GM18526 (cell line): ENCODE results near the gene CCDC134.

ENCODE experiments used
- POLR2A ChIP-seq: IDR thresholded peaks from 3 replicates; pipeline ENCODE4 v1.6.1; 2011; ENCODE audit not compliant: insufficient read length; ENCODE audit errors: extremely low read depth

The CCDC134 gene

DNA sequence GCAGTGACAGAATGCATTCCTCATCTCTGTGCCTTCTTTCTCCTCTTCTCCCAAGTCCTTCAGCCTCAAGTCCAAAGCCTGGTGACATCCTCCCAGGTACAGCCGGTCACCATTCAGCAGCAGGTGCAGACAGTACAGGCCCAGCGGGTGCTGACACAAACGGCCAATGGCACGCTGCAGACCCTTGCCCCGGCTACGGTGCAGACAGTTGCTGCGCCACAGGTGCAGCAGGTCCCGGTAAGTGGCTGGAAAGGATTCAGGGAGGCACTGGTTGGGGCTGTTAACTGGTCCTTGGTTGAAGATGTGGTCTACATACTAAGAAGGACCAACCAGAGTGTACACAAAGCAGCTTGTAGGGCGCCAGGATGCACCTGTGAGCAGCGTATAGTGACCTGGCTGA lies 68.1 kb downstream of the CCDC134 start:
- TF ChIP-seq POLR2A: no peak

DNA sequence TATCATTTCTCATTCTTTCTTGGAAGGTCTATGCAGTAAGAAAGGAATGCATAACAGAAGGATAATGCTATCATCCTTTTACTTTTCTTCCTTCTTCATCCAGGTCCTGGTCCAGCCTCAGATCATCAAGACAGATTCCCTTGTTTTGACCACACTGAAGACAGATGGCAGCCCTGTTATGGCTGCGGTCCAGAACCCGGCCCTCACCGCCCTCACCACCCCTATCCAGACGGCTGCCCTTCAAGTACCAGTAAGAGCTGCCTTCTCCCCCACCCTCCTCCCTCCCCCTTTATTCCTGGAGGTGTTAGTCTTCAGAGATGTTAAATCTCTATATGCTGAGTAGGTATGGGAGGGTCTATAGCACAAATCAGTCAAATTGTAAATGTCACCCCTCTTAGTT lies 70.3 kb downstream of the CCDC134 start:
- no peak for TF ChIP-seq POLR2A

DNA sequence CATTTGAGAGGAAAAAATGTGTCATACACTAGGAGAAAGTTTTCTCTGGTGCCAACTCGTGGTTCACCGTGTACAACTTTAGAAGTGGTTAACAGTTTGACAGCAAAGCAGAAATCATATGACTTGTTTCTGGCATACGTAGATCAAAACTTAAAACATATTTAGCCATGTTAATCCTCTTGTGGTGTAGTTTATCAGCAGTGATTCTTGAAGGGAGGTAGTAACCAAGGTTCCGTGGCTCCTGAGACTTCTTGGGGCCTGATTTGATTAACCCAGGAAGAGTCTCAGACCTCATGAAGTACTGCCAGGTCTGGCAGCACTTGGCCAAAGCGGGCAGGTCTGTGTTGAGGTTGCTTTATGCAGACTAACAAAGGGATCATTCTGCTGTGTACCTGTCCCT lies 72.9 kb downstream of the CCDC134 start:
- TF ChIP-seq POLR2A: no peak

DNA sequence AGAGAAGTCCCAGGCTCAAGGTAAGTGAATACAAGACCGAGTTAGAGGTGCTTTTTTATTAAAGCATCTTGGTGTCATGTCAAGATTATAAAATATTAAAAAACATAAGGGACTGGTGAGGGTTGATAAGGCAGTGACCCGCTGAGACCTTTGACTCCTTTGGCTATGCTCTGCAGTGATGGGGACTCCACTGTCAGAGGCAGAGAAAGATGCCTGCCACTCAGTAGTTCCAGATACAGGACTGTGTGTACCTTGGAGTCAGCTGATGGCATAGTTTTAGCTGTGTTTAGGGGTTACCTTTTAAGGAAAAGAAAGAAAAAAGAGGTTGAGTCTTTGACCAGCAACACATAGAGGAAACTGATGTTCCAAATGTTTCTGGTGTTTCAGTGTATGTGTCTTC lies 73.6 kb downstream of the CCDC134 start:
- no peak for TF ChIP-seq POLR2A

DNA sequence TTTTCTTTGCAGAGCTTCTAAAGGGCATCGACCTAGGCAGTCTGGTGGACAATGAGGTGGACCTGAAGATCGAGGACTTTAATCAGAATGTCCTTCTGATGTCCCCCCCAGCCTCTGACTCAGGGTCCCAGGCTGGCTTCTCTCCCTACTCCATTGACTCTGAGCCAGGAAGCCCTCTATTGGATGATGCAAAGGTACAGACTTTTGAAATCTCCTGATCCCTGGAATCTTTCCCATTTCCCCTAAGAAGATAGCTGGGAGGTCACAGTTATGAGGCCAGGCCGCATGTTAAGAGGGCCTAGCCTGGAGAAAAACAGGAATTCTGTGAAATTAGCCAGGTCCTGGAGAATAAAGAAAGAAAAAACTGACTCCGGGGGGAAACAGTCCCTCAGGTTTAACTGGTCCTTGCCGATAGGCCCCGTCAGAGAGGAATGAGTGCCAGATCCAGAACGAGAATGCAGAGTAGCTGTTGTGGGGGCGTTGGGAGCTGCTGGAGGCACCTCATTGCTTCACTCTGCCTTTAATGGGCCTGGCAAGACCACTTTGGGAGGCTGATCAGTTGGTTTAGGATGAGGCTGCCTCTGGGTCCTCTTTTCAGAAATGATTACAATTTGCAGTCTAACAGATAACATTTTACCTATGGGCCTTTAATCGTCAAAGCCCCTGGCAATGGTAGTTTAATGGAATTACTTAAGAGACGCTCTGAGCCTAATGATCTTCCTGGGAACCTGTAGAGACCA lies 75.2 kb downstream of the CCDC134 start:
- no peak for TF ChIP-seq POLR2A
